BE2C (cell line): ENCODE results near the gene AGBL4.
"Not testable (repeated sequence)": the region's sequence is repeated elsewhere in the genome, so short reads cannot be mapped to it uniquely, and the experiment has no call there.

Experiments used
- DNase-seq: peaks from one replicate; pipeline ENCODE4 v3.0.0-alpha.2; 2020
- H3K27me3 ChIP-seq: fragments of 250-450 bp; sonication (Bioruptor Pico); 2 replicates; pipeline ENCODE4 v1.5.1; 2020; ENCODE audit warnings: mild to moderate bottlenecking
- H3K36me3 ChIP-seq: fragments of 250-450 bp; sonication (Bioruptor Pico); 2 replicates; pipeline ENCODE4 v1.5.1; 2020; ENCODE audit warnings: mild to moderate bottlenecking
- H3K4me1 ChIP-seq: fragments of 250-450 bp; sonication (Bioruptor Pico); 2 replicates; pipeline ENCODE4 v1.5.1; 2020
- H3K4me3 ChIP-seq: 2 replicates; pipeline ENCODE4 v1.5.1; 2011; ENCODE audit warnings: low read depth, low read length
- H3K9me3 ChIP-seq: fragments of 250-450 bp; sonication (Bioruptor Pico); 2 replicates; pipeline ENCODE4 v1.5.1; 2020
- TF ChIP-seq, protein P1 (sequence below): IDR thresholded peaks from 2 replicates; pipeline ENCODE4 v1.5.1; 2012; ENCODE audit warnings: mild to moderate bottlenecking, low read depth, low read length

AGBL4 gene

GRCh38 chr1:48530727-48531351 is 1492.9 kb downstream of the AGBL4 start:
- H3K4me3 ChIP-seq = no peak overlapping the region
- TF ChIP-seq, protein P1, sequence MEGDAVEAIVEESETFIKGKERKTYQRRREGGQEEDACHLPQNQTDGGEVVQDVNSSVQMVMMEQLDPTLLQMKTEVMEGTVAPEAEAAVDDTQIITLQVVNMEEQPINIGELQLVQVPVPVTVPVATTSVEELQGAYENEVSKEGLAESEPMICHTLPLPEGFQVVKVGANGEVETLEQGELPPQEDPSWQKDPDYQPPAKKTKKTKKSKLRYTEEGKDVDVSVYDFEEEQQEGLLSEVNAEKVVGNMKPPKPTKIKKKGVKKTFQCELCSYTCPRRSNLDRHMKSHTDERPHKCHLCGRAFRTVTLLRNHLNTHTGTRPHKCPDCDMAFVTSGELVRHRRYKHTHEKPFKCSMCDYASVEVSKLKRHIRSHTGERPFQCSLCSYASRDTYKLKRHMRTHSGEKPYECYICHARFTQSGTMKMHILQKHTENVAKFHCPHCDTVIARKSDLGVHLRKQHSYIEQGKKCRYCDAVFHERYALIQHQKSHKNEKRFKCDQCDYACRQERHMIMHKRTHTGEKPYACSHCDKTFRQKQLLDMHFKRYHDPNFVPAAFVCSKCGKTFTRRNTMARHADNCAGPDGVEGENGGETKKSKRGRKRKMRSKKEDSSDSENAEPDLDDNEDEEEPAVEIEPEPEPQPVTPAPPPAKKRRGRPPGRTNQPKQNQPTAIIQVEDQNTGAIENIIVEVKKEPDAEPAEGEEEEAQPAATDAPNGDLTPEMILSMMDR = peak; percentile 82
- H3K27me3 ChIP-seq = no peaks in the 10 kb centered on the region
- H3K36me3 ChIP-seq = no peaks in the 10 kb centered on the region
- peaks cover 6% of the 10 kb centered on the region for H3K4me1 ChIP-seq
- no peaks in the 10 kb centered on the region for H3K9me3 ChIP-seq
- peak; percentile 83 for DNase-seq

- DNase-seq = no peak
- TF ChIP-seq, protein P1 = no peak
- Histone ChIP-seq H3K36me3 (no peaks in the 10 kb centered on the region), H3K27me3 (no peaks in the 10 kb centered on the region), H3K4me1 (peaks cover 7% of the 10 kb centered on the region), H3K9me3 (no peaks in the 10 kb centered on the region), H3K4me3 (no peak overlapping the region)
Measured at GRCh38 chr1:48527051-48527450, 1496.7 kb downstream of the AGBL4 start.

DNA sequence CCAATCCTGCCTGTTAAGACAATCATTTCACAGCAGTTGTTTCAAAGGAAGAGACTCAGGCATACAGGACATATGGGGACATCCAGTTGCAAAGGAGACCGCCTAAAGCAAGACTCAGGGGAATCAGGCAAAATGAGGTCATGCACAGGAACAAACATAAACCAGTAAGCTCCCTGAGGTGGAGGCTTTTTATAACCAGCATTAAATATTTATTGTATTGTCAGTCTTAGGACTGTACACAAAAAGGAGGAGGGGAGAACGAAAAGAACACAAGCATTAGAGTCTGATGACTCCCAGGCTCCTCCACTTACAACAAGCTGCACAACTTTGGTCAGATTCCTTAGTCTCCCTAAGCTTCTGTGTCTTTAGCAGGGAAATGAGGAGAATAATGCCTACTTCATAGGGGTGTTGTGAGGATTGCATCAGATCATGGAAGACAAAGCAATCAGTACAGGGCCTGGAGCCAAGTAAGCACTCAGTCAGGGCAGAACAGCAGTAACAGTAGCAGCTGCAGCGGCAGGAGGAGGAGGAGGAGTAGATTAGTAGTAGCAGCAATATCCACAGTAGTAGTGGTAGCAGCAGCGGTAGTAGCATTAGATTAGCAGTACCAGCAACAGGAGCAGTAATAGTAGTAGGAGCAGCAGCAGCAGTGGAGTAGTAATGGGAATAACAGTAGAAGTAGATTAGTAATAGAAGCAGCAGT is 1497.6 kb downstream of the AGBL4 start:
- H3K9me3 ChIP-seq = no peaks in the 10 kb centered on the region
- no peaks in the 10 kb centered on the region for H3K27me3 ChIP-seq
- no peak overlapping the region for H3K4me3 ChIP-seq
- TF ChIP-seq, protein P1 = no peak
- H3K36me3 ChIP-seq = no peaks in the 10 kb centered on the region
- peaks cover 7% of the 10 kb centered on the region for H3K4me1 ChIP-seq
- DNase-seq = peak; percentile 45

GRCh38 chr1:48524892-48525467 is 1498.8 kb downstream of the AGBL4 start:
- Histone ChIP-seq H3K36me3 (no peaks in the 10 kb centered on the region), H3K4me1 (peaks cover 7% of the 10 kb centered on the region), H3K4me3 (no peak overlapping the region), H3K27me3 (no peaks in the 10 kb centered on the region), H3K9me3 (no peaks in the 10 kb centered on the region)
- DNase-seq = no peak
- TF ChIP-seq, protein P1 = no peak

DNA sequence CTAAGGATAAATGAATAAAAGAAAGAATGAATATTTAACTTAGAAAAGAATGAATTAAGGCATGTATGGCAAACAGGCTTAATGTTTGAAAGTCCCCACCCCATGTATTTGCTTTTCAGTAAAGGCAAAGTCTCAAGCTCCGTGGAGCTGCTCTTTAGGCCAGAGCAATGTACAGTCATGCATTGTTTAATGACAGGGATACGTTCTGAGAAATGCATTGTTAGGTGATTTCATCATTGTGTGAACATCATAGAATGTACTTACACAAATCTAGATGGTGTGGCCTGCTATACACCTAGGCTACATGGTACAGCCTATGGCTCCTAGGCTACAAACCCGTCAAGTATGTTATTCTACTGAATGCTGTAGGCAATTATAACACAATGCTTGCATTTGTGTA is 1500.2 kb downstream of the AGBL4 start:
- Histone ChIP-seq H3K4me1 (peaks cover 7% of the 10 kb centered on the region), H3K9me3 (no peaks in the 10 kb centered on the region), H3K4me3 (no peak overlapping the region), H3K27me3 (no peaks in the 10 kb centered on the region), H3K36me3 (no peaks in the 10 kb centered on the region)
- no peak for DNase-seq
- TF ChIP-seq, protein P1 = no peak

- H3K36me3 ChIP-seq, DNase-seq, H3K4me3 ChIP-seq, H3K4me1 ChIP-seq, H3K27me3 ChIP-seq, H3K9me3 ChIP-seq: not testable (repeated sequence)
Measured at GRCh38 chr1:48519896-48520295, 1503.9 kb downstream of the AGBL4 start.
